GM19099 (cell line): ENCODE measurements around the gene ING1.

Experiments
- POLR2A ChIP-seq: IDR thresholded peaks from 3 replicates; pipeline ENCODE4 v1.6.1; 2011; ENCODE audit warnings: low read depth; ENCODE audit not compliant: insufficient read length; ENCODE audit errors: extremely low read depth

Gene ING1

DNA sequence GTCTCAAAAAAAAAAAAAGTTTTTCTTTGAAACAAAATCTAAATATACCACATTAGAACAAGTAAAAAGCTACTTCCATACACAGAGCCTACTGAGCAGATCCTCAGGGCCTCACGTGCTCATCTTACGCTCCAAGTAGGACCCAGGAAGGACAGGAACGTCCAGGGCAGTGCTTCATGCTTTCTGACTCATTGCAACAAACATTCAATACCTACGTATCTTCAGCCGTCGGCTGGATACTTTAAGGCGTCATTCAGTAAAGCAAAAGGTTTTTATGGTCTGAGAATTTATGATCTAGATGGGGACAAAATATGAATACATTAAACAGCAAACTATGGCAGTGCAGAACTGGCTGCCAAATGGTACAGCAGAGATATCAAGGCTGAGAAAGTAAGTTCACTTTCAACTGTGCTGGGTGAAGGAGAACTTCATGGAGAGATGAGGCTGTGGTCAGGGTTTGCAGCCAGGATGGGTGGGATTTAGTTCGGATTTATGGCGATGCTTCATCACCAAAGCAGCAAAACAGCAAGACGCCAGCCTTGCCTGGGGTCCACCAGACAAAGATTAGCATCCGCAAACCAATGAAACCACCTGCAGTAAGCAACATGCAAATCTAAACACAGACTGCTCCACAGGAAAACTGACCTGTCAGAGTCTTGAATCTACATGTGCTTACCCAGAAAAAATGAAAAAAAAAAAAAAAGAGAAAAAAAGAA lies 28.0 kb upstream of the ING1 start:
- no peak for TF ChIP-seq POLR2A

GRCh38 chr13:110687736-110688135 lies 25.8 kb upstream of the ING1 start:
- no peak for TF ChIP-seq POLR2A

DNA sequence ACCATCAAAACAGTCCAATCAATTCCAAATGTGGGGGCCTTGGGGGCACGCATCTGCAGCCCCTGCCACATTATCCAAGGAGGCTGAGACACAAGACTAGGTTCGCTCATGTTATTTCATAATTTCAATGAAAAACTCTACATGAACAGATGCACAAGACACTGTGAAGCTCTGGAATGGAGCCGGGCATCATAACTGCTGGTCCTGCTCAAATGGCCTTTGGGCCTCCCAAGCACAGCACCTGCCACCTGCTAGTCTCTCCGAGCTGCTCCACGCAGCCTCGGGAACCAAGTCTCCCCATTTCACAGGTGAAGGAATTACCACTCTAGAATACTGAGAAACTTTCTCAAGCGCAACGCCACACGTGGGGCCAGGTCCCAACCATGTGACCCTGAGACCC lies 24.5 kb upstream of the ING1 start:
- no peak for TF ChIP-seq POLR2A

DNA sequence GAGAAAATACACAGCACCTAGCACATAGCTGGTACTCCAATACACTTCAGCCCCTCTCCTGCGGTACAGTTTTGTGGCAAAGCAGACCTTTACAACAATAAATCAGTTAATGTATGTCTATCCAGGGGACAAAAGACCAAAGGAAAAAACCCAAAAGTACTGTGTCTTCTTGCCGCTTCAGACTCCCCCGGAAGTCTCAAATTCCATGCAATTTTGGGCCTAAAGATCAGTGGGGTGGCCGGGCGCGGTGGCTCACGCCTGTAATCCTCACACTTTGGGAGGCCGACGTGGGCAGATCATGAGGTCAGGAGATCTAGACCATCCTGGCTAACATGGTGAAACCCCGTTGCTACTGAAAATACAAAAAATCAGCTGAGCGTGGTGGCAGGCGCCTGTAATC lies 23.8 kb upstream of the ING1 start:
- TF ChIP-seq POLR2A, result no peak

DNA sequence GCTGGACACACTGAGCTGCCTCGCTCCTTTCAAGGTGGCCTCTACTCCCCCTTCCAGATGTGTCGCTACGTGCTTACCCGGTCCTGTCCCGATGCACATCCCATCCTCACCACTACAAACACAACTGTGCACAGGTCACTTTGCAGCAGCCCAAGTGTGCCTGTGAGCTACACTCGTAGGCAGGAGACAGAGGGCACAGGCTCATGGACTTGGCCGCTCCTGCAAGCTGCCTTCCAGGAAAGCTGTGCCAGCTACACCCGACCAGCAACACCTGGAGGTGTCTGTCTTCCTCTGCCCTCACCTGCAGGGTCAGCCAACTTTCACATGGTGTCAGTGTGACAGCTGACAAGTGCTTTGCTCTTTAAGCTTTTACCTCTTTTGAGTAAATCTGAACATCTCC lies 23.0 kb upstream of the ING1 start:
- TF ChIP-seq POLR2A, result no peak

DNA sequence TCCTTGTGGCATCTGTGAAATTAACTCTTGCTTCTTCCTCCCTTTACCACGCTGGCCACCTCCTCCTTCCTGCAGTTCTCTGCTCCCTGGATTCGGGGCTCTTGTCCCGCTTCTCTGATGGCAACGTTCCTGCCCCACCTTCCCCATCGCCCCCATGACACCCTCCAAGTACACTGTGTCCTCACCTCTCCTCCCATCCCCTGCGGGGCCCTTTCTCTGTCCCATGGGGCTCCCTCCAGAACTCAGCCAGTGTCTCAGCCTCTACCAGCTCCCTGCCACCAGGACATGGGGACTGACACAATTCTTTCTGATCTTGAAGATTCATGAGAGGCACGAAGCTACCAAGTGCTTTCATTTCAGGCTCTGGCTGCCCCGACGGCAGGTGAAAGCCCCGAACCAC lies 16.7 kb upstream of the ING1 start:
- no peak for TF ChIP-seq POLR2A

GRCh38 chr13:110697842-110698241 lies 15.7 kb upstream of the ING1 start:
- TF ChIP-seq POLR2A, result no peak

GRCh38 chr13:110698689-110699088 lies 14.8 kb upstream of the ING1 start:
- no peak for TF ChIP-seq POLR2A

- TF ChIP-seq POLR2A, result no peak
These were observed 14.1 kb upstream of the ING1 start for GRCh38 chr13:110699148-110700145.

GRCh38 chr13:110700186-110700585 lies 13.3 kb upstream of the ING1 start:
- TF ChIP-seq POLR2A, result no peak

- TF ChIP-seq POLR2A, result no peak
These were observed 12.9 kb upstream of the ING1 start for GRCh38 chr13:110700641-110701040.

DNA sequence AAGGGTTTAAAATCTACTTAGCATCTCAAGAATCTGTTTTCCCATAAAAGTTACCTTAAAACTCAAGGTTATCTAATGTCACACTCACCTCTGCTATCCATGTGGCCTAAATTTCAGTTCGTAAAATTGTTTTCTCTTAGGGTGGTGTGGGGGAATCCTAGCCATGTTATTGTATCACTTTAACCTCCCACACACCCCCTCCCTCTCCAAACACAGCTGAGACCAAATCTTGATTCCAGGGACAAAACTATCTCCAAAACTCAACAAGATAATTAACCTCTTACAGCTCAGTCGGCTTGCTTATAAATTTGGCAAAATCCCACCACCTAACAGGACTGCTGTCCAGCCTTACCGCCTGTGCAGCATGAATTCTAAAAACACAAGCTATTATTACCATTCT lies 11.4 kb upstream of the ING1 start:
- TF ChIP-seq POLR2A, result no peak

- TF ChIP-seq POLR2A, result no peak
These were observed 10.6 kb upstream of the ING1 start for GRCh38 chr13:110702591-110703526.

GRCh38 chr13:110705356-110705825 lies 8.1 kb upstream of the ING1 start:
- TF ChIP-seq POLR2A, result no peak
